Esophagus squamous epithelium (tissue), 4 donors: ENCODE results near the gene ETV6.

Experiments
- CTCF ChIP-seq, 6 experiments: fragments of 450-650 bp in 4 of 6; fragments of 200-600 bp in 2 of 6; sonication (generic) in 2 of 6; IDR thresholded peaks; one replicate each; pipeline ENCODE4 v1.5.1; 2016 to 2019; ENCODE audit warnings: antibody characterized with exemption in 6 of 6, mild to moderate bottlenecking in 4 of 6, moderate library complexity in 4 of 6
- POLR2A ChIP-seq, 4 donors: fragments of 450-650 bp; IDR thresholded peaks; one replicate each; pipeline ENCODE4 v1.6.1; 2017; ENCODE audit warnings: antibody characterized with exemption in 4 of 4, mild to moderate bottlenecking in 4 of 4, moderate library complexity in 3 of 4

- TF ChIP-seq CTCF (IDR thresholded peaks at IDR 0.05) (no peak), POLR2A (IDR thresholded peaks at IDR 0.05) (no peak)
Measured at GRCh38 chr12:11653215-11653753, 3.8 kb downstream of the ETV6 start.
